Activated CD4-positive, alpha-beta T cell treated with anti-CD3 and anti-CD28 coated beads, Interleukin-2, amount 50 U/mL, for 48 hours (primary cell): ENCODE results near the gene IL6R.

Experiments
- DNase-seq, 2 experiments: peaks; one replicate each; pipeline ENCODE4 v3.0.0-alpha.2; 2020

IL6R gene

DNA sequence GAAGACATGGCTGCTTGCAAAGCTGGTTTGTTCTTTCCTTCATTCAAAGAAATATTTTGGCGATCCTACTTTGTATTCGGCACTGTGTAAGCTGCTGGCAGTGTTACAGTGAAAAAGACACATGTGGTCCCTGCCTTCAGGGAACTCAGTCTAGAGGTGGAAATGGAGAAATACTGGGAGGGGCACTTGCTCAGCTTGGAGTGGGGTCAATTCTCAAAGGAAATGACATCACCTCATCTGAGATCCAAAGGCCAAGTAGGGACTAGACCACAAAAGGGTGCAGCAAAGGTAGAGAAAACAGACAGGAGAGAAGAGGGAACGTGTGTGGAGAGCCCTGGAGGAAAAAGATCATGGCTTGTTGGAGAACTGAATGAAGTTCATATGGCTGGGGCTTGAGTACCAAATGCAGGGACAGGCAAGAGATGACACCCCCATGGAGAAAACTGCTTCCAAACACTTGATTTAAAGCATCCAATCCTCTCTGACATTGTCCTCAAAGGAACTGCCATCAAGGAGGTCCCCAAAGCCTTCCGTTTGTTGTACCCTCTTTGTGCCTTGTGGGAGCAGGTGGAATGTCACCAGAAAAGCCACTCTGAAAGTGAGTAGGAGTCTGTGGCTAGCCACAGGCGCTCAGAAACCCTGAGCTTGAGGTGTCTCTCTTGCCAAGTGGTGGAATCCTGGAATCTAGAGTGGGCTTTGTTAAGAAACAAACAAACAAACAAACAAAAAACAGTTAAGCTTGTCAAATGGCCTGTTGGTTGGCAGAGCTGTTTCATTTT is 48.6 kb downstream of the IL6R start:
- DNase-seq: no peak

DNA sequence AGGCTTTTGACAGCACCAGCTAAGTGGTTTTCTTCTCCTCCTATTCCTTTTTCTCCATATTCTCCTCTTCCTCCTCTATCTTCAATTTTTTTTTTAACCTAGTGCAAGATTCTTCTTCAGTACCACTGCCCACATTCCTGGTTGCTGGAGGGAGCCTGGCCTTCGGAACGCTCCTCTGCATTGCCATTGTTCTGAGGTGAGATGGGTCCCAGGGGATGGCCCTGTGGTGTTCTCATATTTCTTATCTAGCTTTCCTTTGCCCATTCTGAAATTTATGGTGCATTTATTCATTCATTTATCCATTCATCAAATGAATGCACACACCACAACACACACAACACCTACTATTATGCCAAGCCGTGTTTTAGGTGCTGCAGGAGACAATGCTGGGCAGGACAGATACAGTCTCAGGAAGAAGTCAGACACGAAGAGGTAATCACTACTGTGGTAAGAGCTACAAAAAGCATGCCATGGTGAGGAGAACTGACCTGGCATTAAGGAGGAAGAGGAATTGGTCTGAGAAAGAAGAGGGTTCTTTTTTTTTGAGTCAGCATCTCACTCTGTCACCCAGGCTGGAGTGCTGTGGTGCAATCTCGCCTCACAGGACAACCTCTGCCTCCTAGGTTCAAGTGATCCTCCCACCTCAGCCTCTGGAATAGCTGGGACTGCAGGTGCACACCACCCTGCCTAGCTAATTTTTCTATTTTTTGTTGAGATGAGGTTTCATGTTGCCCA is 49.4 kb downstream of the IL6R start:
- no peak for DNase-seq

DNA sequence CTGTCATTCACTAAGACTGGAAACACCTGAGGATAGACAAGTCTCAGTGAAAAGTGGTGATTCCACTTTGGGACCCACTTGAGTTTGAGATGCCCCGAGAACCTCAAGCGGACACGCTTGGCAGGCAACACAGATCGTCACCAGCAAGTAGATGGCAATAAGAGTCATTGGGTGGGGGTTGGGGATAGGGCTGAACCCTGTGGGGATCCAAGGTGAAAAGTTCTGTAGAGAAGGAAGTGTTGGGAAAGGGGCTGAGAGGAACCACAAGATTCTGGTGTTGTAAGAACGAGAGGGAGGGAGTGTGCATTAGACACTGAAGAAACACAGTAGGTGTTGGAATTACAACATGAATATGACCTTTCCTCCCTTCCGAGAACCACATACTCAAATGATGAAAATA is 51.5 kb downstream of the IL6R start:
- DNase-seq: no peak

DNA sequence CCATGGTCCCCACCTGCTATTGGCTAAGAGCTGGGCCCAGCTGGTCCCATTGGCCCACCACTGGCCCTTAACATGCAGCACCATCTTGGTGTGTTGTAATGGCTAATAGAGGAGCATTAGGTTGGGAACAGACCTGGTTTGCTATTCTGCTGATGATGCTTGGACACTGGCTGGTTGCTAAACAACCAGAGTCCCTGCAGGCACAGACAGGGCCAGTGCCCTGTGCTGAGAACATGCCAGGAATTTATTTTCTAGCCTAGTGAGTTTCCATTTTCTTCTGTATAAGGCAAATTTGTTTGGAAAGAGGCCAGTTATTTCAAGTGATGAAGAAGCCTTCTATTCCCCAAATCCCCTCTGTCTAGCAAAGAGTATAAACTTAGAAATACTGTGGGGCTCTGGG is 53.9 kb downstream of the IL6R start:
- DNase-seq: no peak

DNA sequence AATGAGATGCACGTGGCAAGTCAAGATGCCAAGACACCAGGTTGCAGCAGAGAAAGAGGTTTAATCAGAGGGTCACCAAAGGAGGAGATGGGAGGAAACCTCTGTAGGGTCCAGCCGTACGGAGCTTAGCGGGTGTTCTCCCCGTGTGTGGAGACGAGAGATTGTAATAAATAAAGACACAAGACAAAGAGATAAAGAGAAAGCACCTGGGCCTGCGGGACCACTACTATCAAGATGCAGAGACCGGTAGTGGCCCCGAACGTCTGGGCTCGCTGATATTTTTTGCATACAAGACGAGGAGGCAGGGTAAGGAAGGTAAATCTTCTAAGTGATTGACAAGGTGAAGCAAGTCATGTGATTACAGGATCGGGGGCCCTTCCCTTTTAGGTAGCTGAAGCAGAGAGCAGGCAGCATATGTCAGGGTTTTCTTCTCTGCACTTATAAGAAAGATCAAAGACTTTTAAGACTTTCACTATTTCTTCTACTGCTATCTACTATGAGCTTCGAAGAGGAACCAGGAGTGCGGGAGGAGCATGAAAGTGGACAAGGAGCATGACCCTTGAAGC is 55.6 kb downstream of the IL6R start:
- no peak for DNase-seq

DNA sequence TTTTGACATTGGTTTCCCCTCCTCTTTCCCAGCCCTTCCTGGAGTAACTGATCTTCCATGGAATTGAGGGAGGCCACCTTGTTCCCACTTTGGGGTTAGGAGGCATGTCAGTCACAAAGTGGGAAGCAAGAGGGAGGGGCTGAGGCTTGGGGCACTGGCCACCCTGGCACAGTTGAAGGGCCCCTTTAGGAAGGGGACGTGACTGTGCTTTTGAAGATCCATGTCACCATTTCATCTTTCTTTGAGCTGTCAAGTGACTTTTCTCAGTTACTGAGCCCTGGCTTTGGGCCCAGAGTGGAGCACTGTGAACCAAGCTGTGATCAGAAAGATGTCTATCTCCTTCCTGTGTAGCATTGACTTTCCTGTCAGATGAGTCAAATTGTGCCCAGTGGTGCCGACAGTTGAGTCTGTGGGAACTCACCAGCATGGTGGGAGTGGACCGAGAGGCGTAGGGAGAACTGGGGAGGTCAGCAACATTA is 58.4 kb downstream of the IL6R start:
- DNase-seq: peak; percentile 72 to 80

DNA sequence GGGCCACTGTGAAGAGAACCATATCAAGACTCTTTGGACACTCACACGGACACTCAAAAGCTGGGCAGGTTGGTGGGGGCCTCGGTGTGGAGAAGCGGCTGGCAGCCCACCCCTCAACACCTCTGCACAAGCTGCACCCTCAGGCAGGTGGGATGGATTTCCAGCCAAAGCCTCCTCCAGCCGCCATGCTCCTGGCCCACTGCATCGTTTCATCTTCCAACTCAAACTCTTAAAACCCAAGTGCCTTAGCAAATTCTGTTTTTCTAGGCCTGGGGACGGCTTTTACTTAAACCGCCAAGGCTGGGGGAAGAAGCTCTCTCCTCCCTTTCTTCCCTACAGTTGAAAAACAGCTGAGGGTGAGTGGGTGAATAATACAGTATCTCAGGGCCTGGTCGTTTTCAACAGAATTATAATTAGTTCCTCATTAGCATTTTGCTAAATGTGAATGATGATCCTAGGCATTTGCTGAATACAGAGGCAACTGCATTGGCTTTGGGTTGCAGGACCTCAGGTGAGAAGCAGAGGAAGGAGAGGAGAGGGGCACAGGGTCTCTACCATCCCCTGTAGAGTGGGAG is 60.6 kb downstream of the IL6R start:
- no peak for DNase-seq

DNA sequence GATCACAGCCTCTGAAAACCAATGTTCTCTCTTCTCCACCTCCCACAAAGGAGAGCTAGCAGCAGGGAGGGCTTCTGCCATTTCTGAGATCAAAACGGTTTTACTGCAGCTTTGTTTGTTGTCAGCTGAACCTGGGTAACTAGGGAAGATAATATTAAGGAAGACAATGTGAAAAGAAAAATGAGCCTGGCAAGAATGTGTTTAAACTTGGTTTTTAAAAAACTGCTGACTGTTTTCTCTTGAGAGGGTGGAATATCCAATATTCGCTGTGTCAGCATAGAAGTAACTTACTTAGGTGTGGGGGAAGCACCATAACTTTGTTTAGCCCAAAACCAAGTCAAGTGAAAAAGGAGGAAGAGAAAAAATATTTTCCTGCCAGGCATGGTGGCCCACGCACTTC is 61.1 kb downstream of the IL6R start:
- no peak for DNase-seq

DNA sequence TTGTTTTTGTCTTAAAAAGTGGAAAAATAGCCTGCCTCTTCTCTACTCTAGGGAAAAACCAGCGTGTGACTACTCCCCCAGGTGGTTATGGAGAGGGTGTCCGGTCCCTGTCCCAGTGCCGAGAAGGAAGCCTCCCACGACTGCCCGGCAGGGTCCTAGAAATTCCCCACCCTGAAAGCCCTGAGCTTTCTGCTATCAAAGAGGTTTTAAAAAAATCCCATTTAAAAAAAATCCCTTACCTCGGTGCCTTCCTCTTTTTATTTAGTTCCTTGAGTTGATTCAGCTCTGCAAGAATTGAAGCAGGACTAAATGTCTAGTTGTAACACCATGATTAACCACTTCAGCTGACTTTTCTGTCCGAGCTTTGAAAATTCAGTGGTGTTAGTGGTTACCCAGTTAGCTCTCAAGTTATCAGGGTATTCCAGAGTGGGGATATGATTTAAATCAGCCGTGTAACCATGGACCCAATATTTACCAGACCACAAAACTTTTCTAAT is 61.8 kb downstream of the IL6R start:
- DNase-seq: peak in 1 of 2 experiments; percentile 30

DNA sequence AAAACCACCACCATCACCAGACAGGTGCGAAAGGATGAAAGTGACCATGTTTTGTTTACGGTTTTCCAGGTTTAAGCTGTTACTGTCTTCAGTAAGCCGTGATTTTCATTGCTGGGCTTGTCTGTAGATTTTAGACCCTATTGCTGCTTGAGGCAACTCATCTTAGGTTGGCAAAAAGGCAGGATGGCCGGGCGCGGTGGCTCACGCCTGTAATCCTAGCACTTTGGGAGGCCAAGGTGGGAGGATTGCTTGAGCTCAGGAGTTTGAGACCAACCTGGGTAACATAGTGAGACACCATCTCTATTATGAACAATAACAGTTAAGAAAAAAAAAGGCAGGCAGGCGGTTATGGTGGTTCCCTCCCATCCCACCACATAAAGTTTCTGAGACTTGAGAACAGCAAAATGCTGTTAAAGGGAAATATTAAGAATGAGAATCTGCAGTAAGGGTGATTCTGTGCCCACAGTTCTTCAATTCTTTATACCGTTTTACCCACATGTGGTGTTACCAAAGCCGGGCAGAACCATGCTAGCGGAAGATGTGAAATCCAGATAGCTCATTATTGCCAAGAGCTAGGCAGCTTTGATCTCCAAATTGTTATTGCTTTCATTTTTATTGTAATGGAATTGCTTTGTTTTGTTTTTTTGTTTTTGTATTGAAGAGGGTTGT is 62.4 kb downstream of the IL6R start:
- DNase-seq: peak; percentile 31 to 41

DNA sequence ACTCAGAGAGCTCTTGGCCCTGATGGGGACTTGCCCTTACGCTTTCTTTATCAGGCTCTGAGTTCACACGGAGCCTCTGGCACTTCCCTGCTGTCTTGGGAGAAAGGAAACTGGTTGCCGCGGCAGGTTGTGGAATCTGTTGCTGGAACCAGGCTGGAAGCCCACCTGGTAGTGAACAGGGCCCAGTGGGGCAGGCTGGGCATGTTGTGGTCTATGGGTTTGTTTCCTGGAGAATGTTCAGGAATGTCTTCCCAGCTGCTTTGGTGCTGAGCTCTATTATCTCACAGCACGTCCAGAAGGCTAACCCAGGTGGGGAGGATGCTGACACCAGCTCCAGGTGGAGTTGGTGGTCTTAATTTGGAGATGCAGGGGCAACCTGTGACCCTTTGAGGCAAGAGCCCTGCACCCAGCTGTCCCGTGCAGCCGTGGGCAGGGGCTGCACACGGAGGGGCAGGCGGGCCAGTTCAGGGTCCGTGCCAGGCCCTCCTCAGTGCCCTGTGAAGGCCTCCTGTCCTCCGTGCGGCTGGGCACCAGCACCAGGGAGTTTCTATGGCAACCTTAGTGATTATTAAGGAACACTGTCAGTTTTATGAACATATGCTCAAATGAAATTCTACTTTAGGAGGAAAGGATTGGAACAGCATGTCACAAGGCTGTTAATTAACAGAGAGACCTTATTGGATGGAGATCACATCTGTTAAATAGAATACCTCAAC is 63.5 kb downstream of the IL6R start:
- DNase-seq: no peak

DNA sequence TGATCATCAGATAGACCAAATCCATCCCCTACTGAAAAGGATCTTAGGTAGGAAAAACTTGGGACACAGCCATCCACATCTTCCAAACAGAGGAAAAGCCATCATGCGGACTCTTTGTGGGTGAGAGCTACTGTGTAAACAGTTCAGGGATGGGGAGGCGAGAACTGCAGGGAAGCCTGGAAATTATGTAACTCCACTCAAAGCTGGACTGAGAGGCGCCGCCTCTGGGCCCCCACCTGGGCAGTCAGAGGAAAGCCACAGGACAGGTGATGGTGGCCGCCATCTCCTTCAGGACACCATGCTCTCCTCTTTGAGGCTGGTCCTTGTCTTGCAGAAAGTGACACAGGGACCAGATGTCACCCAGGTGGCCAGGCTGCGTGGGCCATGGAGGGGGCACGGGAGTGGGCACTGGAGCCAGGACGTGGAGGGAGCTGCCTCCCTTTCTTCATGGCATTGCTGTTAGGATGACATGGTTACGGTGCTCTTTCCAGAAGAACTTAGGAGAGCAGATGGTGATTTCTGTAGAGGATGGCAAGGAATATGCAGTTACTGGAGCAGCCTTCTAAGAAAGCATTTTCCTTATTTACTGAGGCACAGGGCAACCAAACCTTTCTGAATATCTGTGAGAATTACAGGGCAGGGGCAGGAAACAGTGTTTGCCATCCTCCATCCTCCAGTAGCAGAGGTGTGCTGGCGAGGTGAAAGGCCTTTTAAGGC is 64.9 kb downstream of the IL6R start:
- DNase-seq: no peak

DNA sequence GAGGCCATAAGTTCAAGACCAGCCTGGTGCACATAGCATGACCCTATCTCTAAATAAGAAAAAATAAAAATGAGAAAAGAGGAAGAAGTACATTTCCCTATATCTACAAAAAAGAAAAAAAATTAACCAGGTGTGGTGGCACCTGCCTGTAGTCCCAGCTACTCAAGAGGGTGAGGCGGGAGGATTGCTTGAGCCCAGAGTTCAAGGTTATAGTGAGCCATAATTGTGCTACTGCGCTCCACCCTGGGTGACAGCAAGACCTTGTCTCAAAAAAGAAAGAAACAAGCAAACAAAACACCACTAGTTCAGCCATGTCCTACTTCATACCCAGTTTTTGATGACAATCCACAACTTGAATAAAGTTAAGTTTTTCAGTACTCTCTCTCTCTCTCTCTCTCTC is 66.2 kb downstream of the IL6R start:
- DNase-seq: no peak

DNA sequence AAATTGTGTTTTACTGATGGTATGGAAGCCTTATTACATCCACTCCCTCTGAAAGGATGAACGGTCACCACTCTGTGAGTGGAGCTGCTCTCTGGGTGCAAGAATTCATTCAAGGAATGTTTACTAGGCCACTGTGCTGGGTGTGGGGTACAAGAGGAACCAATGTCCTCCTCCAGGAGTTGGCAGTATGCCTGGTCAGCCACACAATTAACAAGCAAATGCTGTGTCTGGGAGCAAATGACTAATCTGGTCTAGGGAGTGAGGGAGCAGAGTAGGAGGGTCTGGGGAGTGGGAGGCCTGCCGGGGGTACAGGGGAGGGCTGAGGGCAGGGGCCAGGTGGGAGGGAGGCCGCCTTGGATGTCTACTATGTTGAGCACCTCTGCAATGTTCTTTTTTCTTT is 69.7 kb downstream of the IL6R start:
- no peak for DNase-seq

DNA sequence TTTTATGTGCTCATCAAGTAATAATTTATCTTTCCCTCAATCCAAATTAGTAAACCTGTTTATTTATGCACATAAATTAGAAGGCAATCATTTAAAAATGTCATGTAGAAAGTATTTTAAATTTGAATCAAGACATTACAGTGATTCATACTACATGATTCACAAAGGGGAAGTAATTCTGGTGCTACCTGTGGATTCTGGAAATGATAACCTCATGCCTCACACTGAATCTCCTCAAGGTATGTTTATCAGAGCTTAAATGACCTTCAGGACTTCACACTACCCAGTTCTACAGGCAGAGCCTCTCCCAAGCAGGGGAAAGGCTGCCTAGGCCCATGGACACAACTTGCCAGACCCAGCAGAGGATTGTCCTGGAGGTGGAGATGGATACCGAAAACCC is 71.6 kb downstream of the IL6R start:
- no peak for DNase-seq

DNA sequence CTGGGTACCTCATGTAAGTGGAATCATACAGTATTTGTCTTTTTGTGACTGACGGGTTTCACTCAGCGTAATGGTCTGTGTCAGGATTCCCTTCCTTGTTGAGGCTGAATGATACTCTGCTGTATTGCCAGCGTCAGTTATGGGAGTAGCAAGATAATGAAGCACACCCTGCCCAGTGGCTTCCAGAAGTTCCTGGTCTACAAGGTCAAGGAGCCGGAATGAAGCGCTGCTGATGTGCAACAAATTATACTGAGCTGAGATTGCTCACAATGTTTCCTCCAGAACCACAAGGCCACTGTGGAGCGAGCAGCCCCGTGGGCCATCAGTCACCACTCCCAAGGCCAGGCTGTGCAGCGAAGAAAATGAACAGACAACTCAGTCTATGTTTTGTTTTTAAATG is 72.9 kb downstream of the IL6R start:
- no peak for DNase-seq

DNA sequence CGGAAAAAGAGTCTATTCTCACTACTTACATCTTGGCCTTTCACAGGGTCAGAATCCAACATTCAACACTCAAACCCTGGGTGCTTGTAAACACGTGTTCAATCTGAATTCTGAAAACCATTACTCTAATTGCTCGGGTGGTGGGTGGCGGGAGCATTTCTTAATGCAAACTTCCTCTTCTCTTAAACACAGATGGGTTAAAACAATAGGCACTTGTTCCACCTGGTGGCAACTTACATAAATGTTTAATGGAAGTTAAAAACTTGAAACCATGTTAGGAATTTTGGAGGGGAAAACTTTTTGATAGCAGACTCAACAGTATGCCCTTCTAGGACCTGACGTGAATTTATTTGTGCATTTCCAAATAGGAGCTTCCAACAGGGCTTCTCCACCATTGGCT is 73.5 kb downstream of the IL6R start:
- no peak for DNase-seq

DNA sequence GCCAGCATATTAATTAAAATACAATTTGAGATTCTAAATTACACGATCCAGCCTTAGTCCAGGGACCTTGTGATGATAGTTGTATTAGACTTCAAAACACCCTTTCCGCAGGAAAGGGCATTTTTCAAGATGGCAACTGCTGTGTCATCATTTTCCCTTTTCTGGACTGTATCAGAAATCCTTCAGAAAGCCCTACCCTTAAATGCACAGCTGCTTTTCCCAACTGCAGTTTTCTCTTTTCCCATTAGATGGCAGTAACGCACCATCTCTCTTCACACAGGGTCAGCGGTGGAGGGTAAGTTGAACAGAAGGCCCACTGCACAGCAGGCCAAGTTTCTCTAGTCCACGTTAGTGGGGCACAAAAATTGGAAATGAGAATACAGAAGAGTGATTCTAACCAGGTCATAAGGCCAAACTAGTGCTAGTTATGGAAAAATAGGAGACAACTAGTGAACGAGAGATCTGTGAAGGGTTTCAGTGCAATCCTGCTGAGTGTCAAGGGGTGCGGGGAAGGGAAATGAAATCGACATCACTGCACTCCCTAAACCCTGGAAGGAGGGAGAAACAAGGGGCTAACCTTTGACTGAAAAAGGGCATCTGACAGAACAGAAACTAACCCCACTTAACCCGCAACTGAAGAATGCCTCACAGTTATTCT is 74.8 kb downstream of the IL6R start:
- DNase-seq: peak; percentile 47 to 66

DNA sequence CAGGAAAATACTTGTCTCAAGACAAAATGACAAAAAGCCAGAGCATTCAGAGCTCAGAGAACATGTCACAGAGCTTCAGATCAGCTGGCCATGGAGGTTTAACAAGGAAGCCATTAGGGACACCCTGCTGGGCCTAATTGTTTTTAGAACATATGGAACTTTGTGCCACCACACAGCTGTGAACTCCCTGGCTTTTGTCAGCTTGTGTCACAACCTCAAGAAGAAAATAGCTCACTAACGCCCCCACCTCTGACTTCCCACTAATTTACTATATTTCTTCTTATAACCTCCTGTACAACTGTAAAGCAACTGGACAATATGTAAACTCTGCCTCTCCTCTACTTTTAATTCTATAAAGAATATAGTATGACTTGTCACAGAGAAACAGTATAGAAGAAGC is 75.9 kb downstream of the IL6R start:
- no peak for DNase-seq

DNA sequence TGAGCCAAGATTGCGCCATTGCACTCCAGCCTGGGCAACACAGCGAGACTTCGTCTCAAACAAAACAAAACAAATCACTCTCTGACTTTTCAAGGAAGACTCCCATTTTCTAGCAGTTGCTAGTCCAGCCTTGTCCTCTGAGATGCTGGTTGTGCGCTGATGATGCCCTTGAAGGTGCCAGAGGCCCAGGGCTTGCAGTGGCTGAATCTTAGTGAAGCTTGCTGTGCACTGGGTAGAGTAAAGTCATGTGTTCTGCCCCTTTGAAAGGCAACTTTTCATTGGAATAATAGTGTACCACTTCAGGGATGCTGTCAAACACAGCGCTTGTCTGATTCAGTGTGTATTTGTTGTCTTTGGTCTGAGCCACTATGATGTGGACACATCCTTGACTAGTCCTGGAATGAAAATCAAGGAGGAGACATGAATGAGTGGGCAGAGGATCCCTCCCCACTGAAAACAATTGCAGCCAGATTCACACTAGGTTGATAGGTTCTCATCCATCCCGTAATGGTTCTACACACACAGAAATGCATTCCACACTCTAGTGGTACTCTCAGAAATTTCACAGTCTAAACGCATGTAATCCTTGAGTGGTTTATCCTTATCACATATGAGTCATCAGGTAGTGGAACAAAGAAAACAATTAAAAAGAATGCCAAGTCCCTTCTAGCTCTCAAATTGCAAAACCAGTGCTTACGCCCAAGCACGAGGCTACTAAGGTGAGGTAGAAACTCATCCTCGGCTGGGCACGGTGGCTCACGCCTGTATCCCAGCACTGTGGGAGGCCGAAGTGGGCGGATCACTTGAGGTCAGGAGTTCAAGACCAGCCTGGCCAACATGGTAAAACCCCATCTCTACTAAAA is 79.0 kb downstream of the IL6R start:
- no peak for DNase-seq
